Measurements from ENCODE around the gene LCOR.

GRCh38 chr10:97005349-97005748, 173.3 kb downstream of the LCOR start:
- TF ChIP-seq EZH2phosphoT487 (IDR thresholded peaks at IDR 0.05; ENCODE audit: insufficient read depth, low read depth) (no peak), EZH2 (IDR thresholded peaks at IDR 0.05; ENCODE audit: insufficient read depth, poor library complexity, severe bottlenecking) (no peak)

All from GM23248 (cell line).